G401.6 (cell line): ENCODE measurements around the gene PDCD1LG2.
"Not testable (repeated sequence)": the region's sequence is repeated elsewhere in the genome, so short reads cannot be mapped to it uniquely, and the experiment has no call there.

ENCODE experiments used
- FAIRE-seq: peaks from 2 replicates; lab custom pipeline; 2012; peaks lifted over from hg19 to GRCh38; lab: Jason Lieb, UNC

Gene PDCD1LG2

GRCh38 chr9:5510360-5510931 lies at the start of gene PDCD1LG2:
PDCD1LG2 (plus strand) TSS chr9:5510531; CDS start chr9:5522547, 12,016 bp downstream.
- FAIRE-seq, result no peak

- not testable (repeated sequence) for FAIRE-seq
Measured at GRCh38 chr9:5464831-5465330, 45.5 kb upstream of the PDCD1LG2 start.

GRCh38 chr9:5466005-5466404 lies 44.3 kb upstream of the PDCD1LG2 start:
- FAIRE-seq, result no peak

- no peak for FAIRE-seq
Measured at GRCh38 chr9:5466766-5467165, 43.6 kb upstream of the PDCD1LG2 start.

GRCh38 chr9:5468850-5469249 lies 41.5 kb upstream of the PDCD1LG2 start:
- no peak for FAIRE-seq

GRCh38 chr9:5470122-5470521 lies 40.2 kb upstream of the PDCD1LG2 start:
- FAIRE-seq, result no peak

GRCh38 chr9:5470816-5471215 lies 39.5 kb upstream of the PDCD1LG2 start:
- no peak for FAIRE-seq

GRCh38 chr9:5475611-5476010 lies 34.7 kb upstream of the PDCD1LG2 start:
- not testable (repeated sequence) for FAIRE-seq

GRCh38 chr9:5478206-5478605 lies 32.1 kb upstream of the PDCD1LG2 start:
- no peak for FAIRE-seq

- FAIRE-seq, result no peak
Measured at GRCh38 chr9:5479994-5480694, 30.2 kb upstream of the PDCD1LG2 start.

- FAIRE-seq, result no peak
Measured at GRCh38 chr9:5480919-5481318, 29.4 kb upstream of the PDCD1LG2 start.

GRCh38 chr9:5481322-5482040 lies 28.9 kb upstream of the PDCD1LG2 start:
- FAIRE-seq, result no peak

GRCh38 chr9:5482194-5482593 lies 28.1 kb upstream of the PDCD1LG2 start:
- no peak for FAIRE-seq

- no peak for FAIRE-seq
Measured at GRCh38 chr9:5483306-5483705, 27.0 kb upstream of the PDCD1LG2 start.

- no peak for FAIRE-seq
Measured at GRCh38 chr9:5485378-5486085, 24.8 kb upstream of the PDCD1LG2 start.

- FAIRE-seq, result no peak
Measured at GRCh38 chr9:5486988-5487387, 23.3 kb upstream of the PDCD1LG2 start.

- FAIRE-seq, result no peak
Measured at GRCh38 chr9:5488221-5489008, 21.9 kb upstream of the PDCD1LG2 start.

GRCh38 chr9:5489630-5490490 lies 20.5 kb upstream of the PDCD1LG2 start:
- FAIRE-seq, result no peak

- FAIRE-seq, result no peak
Measured at GRCh38 chr9:5492965-5493678, 17.2 kb upstream of the PDCD1LG2 start.
